A549 (cell line): ENCODE measurements around the gene UPK3A.

Experiments
- BHLHE40 ChIP-seq: IDR thresholded peaks from 2 replicates; pipeline ENCODE4 v1.6.1; 2012; ENCODE audit warnings: low read depth, low read length, inconsistent platforms
- JUN ChIP-seq, 2 experiments: fragments of >200 bp; sonication (Bioruptor Twin); formaldehyde crosslinking; IDR thresholded peaks; 2 replicates in 1 of 2; 3 replicates in 1 of 2; pipeline ENCODE4 v1.6.1; 2016 to 2017
- POLR2A ChIP-seq: IDR thresholded peaks from 2 replicates; pipeline ENCODE4 v1.6.1; 2012; ENCODE audit warnings: mild to moderate bottlenecking, low read length
- POLR2AphosphoS2 ChIP-seq: conservative IDR thresholded peaks from 2 replicates; pipeline ENCODE4 v1.6.1; 2012; ENCODE audit warnings: low read length, improper control_type of control experiment, inconsistent platforms
- RAD21 ChIP-seq, 2 experiments: fragments of >200 bp in 1 of 2; sonication (Bioruptor Twin) in 1 of 2; formaldehyde crosslinking in 1 of 2; IDR thresholded peaks in 1 of 2; conservative IDR thresholded peaks in 1 of 2; 2 replicates in 1 of 2; 3 replicates in 1 of 2; pipeline ENCODE4 v1.6.1; 2012 to 2018; ENCODE audit warnings: inconsistent platforms in 1 of 2
- SMC3 ChIP-seq: fragments of >200 bp; sonication (Bioruptor Twin); formaldehyde crosslinking; IDR thresholded peaks from 3 replicates; pipeline ENCODE4 v1.6.1; 2018; ENCODE audit warnings: inconsistent platforms
- TF ChIP-seq, protein P1 (sequence below): IDR thresholded peaks from 2 replicates; pipeline ENCODE4 v1.6.1; 2012

GRCh38 chr22:45330548-45330947 lies 45.8 kb downstream of the UPK3A start:
- TF ChIP-seq, protein P1, sequence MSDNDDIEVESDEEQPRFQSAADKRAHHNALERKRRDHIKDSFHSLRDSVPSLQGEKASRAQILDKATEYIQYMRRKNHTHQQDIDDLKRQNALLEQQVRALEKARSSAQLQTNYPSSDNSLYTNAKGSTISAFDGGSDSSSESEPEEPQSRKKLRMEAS = no peak
- TF ChIP-seq SMC3 = no peak
- TF ChIP-seq POLR2A = no peak
- TF ChIP-seq RAD21 (conservative IDR thresholded peaks at IDR 0.05 in 1 of 2, IDR thresholded peaks at IDR 0.05 in 1 of 2) = no peak
- TF ChIP-seq BHLHE40 = no peak
- TF ChIP-seq POLR2AphosphoS2 = no peak
- TF ChIP-seq JUN (IDR thresholded peaks at IDR 0.05) = no peak
